HepG2 (cell line): ENCODE data around the gene WDR82. TPM values are rescaled to one million over a fixed set of nuclear protein-coding genes. Genes with fewer than 3 reads are reported as not detected.

ENCODE experiments used
- CBFB ChIP-seq: sonication (generic); formaldehyde crosslinking; IDR thresholded peaks from 2 replicates; pipeline ENCODE4 v1.4.0; 2020; ENCODE audit warnings: missing genetic modification reagents
- CENPT ChIP-seq: sonication (generic); formaldehyde crosslinking; IDR thresholded peaks from 2 replicates; pipeline ENCODE4 v1.8.0; 2022; ENCODE audit warnings: low read depth, mild to moderate bottlenecking, moderate library complexity, missing genetic modification reagents
- CHD4 ChIP-seq: fragments of 200-600 bp; sonication (generic); IDR thresholded peaks from 2 replicates; pipeline ENCODE4 v1.7.0; 2017; ENCODE audit warnings: mild to moderate bottlenecking, low read length, borderline replicate concordance
- ETV6 ChIP-seq: sonication (generic); formaldehyde crosslinking; conservative IDR thresholded peaks from 2 replicates; pipeline ENCODE4 v1.4.0; 2020; ENCODE audit warnings: missing genetic modification reagents
- HMG20A ChIP-seq: IDR thresholded peaks from 2 replicates; pipeline ENCODE4 v1.6.1; 2016; ENCODE audit warnings: borderline replicate concordance
- JUN ChIP-seq: sonication (generic); formaldehyde crosslinking; IDR thresholded peaks from 2 replicates; pipeline ENCODE4 v1.4.0; 2020; ENCODE audit warnings: mild to moderate bottlenecking, missing genetic modification reagents
- NCOA2 ChIP-seq: sonication (generic); formaldehyde crosslinking; IDR thresholded peaks from 2 replicates; pipeline ENCODE4 v1.8.0; 2022; ENCODE audit warnings: inconsistent platforms
- PCBP1 ChIP-seq: fragments of 200-400 bp; formaldehyde crosslinking; IDR thresholded peaks from 2 replicates; pipeline ENCODE4 v1.6.1; 2017; ENCODE audit warnings: mild to moderate bottlenecking, low read depth, low read length, borderline replicate concordance
- PCBP2 ChIP-seq: fragments of 200-400 bp; formaldehyde crosslinking; optimal IDR thresholded peaks from 2 replicates; pipeline ENCODE3; 2018; ENCODE audit warnings: low read length, low read depth; ENCODE audit not compliant: poor library complexity, severe bottlenecking
- PTBP1 ChIP-seq: fragments of 200-400 bp; formaldehyde crosslinking; IDR thresholded peaks from 2 replicates; pipeline ENCODE4 v1.6.1; 2018; ENCODE audit warnings: low read length, low read depth; ENCODE audit not compliant: poor library complexity, severe bottlenecking
- SALL1 ChIP-seq: sonication (generic); formaldehyde crosslinking; IDR thresholded peaks from 2 replicates; pipeline ENCODE4 v1.8.0; 2022; ENCODE audit warnings: mild to moderate bottlenecking, missing genetic modification reagents
- SMAD1 ChIP-seq: sonication (generic); formaldehyde crosslinking; IDR thresholded peaks from 2 replicates; pipeline ENCODE4 v1.4.0; 2020; ENCODE audit warnings: missing genetic modification reagents, low read depth, mild to moderate bottlenecking, borderline replicate concordance
- SOX6 ChIP-seq, 2 experiments: fragments of 450-650 bp in 1 of 2; sonication (generic) in 1 of 2; formaldehyde crosslinking in 1 of 2; IDR thresholded peaks; 2 replicates each; pipeline versions ENCODE4 v1.4.0 to v1.6.1; 2017 to 2020; ENCODE audit warnings: antibody characterized with exemption in 1 of 2, mild to moderate bottlenecking in 1 of 2, missing genetic modification reagents in 1 of 2
- SP5 ChIP-seq: IDR thresholded peaks from 2 replicates; pipeline ENCODE4 v1.6.1; 2016; ENCODE audit warnings: low read depth, borderline replicate concordance
- ZFP1 ChIP-seq: IDR thresholded peaks from 2 replicates; pipeline ENCODE4 v1.6.1; 2016
- ZNF264 ChIP-seq: sonication (generic); formaldehyde crosslinking; IDR thresholded peaks from 2 replicates; pipeline ENCODE4 v1.4.0; 2020; ENCODE audit warnings: missing genetic modification reagents
- ZNF343 ChIP-seq: sonication (generic); formaldehyde crosslinking; IDR thresholded peaks from 2 replicates; pipeline ENCODE4 v1.4.0; 2020; ENCODE audit warnings: mild to moderate bottlenecking, missing genetic modification reagents
- ZNF350 ChIP-seq: sonication (generic); formaldehyde crosslinking; IDR thresholded peaks from 2 replicates; pipeline ENCODE4 v1.4.0; 2020; ENCODE audit warnings: mild to moderate bottlenecking, low read depth, missing genetic modification reagents, borderline replicate concordance
- ZNF501 ChIP-seq: sonication (generic); formaldehyde crosslinking; IDR thresholded peaks from 2 replicates; pipeline ENCODE4 v1.5.1; 2020; ENCODE audit warnings: mild to moderate bottlenecking, moderate library complexity, missing genetic modification reagents
- ZNF510 ChIP-seq: sonication (generic); formaldehyde crosslinking; IDR thresholded peaks from 2 replicates; pipeline ENCODE4 v1.4.0; 2020; ENCODE audit warnings: low read depth, mild to moderate bottlenecking, missing genetic modification reagents
- ZNF614 ChIP-seq: IDR thresholded peaks from 2 replicates; pipeline ENCODE4 v1.6.1; 2018; ENCODE audit warnings: missing biosample characterization, missing genetic modification reagents, inconsistent platforms, borderline replicate concordance
- ZNF747 ChIP-seq: sonication (generic); formaldehyde crosslinking; IDR thresholded peaks from 2 replicates; pipeline ENCODE4 v1.8.1; 2023; ENCODE audit warnings: missing genetic modification reagents, mild to moderate bottlenecking, borderline replicate concordance
- ZNF75D ChIP-seq: sonication (generic); formaldehyde crosslinking; IDR thresholded peaks from 2 replicates; pipeline ENCODE4 v1.8.1; 2023; ENCODE audit warnings: missing genetic modification reagents, mild to moderate bottlenecking, borderline replicate concordance
- ZNF792 ChIP-seq: IDR thresholded peaks from 2 replicates; pipeline ENCODE4 v1.6.1; 2016
- polyA plus RNA-seq, 8 experiments: library from polyadenylated mRNA; depleted of rRNA in 3 of 8; stranded (reverse) in 7 of 8; unstranded in 1 of 8; fragments of >200 nt; fragmentation: Illumina TruSeq in 4 of 8; extraction: Trizol in 4 of 8; gene quantifications; 2 replicates each; pipeline versions ENCODE4 v1.2.1 to v1.2.3, GENCODE V29; 2011 to 2016; ENCODE audit warnings: low read depth in 4 of 8, missing spikeins in 1 of 8, mixed read lengths in 1 of 8; ENCODE audit not compliant: insufficient read depth in 1 of 8
- total RNA-seq, 5 experiments: library from RNA; depleted of rRNA; stranded (reverse); fragments of >200 nt; fragmentation: Illumina TruSeq; extraction: Trizol; gene quantifications; 2 replicates each; pipeline ENCODE4 v1.2.3, GENCODE V29; 2016; ENCODE audit warnings: low read depth in 1 of 5
- TF ChIP-seq, protein P1 (sequence below): sonication (generic); formaldehyde crosslinking; IDR thresholded peaks from 2 replicates; pipeline ENCODE4 v1.8.1; 2023; ENCODE audit warnings: missing genetic modification reagents, mild to moderate bottlenecking, borderline replicate concordance
- TF ChIP-seq, protein P2 (sequence below): IDR thresholded peaks from 2 replicates; pipeline ENCODE4 v1.6.1; 2016; ENCODE audit warnings: missing compliant biosample characterization, missing genetic modification reagents, borderline replicate concordance
- TF ChIP-seq, protein P3 (sequence below): sonication (generic); formaldehyde crosslinking; IDR thresholded peaks from 2 replicates; pipeline ENCODE4 v1.8.0; 2022; ENCODE audit warnings: missing genetic modification reagents, mild to moderate bottlenecking, inconsistent platforms, borderline replicate concordance
- TF ChIP-seq, protein P4 (sequence below): sonication (generic); formaldehyde crosslinking; IDR thresholded peaks from 2 replicates; pipeline ENCODE4 v1.8.1; 2023; ENCODE audit warnings: mild to moderate bottlenecking, missing genetic modification reagents, borderline replicate concordance

WDR82 gene
- total and polyA plus RNA-seq, 2 of the 13 experiments (the other 11 are each of a cell fraction or from before 2014, with no cell fraction given), result 39.1 to 59.5 TPM

DNA sequence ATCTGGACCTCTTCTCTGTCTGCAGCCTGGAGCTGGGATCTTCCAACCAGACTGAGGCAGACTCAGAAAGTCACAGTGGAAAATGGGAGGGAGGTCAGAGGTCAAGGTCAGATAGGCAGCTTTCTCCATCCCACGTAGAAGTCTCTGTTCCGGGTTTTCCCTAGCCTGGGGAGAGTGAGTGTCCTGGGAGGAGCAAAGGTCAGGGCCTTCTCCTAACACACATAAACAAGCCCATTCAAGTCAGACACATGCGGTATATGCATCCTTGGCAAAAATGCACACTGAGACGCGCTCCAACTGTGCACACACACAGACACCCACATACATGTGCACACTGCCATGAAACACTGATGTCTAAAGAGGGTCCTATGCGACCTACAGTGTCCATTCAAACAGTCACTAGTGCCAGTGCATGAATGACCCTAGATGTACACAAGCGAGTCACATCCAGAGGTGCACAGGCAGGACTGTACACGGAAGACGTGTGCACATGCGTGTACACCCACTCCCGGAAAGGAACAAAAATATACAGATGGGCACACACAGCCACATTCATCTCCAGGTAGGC, 40.2 kb downstream of the WDR82 start (continued):
- peak; percentile 80; the same call in 1 of the 2 replicates for TF ChIP-seq ZNF350 (CRISPR knock-in tag)
- TF ChIP-seq ZNF792, result no peak
- TF ChIP-seq CBFB (CRISPR knock-in tag), result peak; percentile 45; the same call in 1 of the 2 replicates
- no peak for TF ChIP-seq JUN (CRISPR knock-in tag)
- TF ChIP-seq ZFP1 (CRISPR knock-in tag), result 0 out of 2 replicates have a peak, but pooled peaks have one; percentile 40
- TF ChIP-seq NCOA2, result peak; percentile 62; the same call in 1 of the 2 replicates
- peak; percentile 69 for TF ChIP-seq SALL1 (CRISPR knock-in tag)
- TF ChIP-seq, protein P1, sequence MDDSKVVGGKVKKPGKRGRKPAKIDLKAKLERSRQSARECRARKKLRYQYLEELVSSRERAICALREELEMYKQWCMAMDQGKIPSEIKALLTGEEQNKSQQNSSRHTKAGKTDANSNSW (CRISPR knock-in tag), result no peak
- TF ChIP-seq, protein P2, sequence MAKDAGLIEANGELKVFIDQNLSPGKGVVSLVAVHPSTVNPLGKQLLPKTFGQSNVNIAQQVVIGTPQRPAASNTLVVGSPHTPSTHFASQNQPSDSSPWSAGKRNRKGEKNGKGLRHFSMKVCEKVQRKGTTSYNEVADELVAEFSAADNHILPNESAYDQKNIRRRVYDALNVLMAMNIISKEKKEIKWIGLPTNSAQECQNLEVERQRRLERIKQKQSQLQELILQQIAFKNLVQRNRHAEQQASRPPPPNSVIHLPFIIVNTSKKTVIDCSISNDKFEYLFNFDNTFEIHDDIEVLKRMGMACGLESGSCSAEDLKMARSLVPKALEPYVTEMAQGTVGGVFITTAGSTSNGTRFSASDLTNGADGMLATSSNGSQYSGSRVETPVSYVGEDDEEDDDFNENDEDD (CRISPR knock-in tag), result no peak
- TF ChIP-seq SOX6 (IDR thresholded peaks at IDR 0.05), result no peak
- peak; percentile 35 for TF ChIP-seq SOX6 (CRISPR knock-in tag; IDR thresholded peaks at IDR 0.05)
- TF ChIP-seq ETV6, result no peak
- TF ChIP-seq HMG20A, result 0 out of 2 replicates have a peak, but pooled peaks have one; percentile 31
- TF ChIP-seq, protein P3, sequence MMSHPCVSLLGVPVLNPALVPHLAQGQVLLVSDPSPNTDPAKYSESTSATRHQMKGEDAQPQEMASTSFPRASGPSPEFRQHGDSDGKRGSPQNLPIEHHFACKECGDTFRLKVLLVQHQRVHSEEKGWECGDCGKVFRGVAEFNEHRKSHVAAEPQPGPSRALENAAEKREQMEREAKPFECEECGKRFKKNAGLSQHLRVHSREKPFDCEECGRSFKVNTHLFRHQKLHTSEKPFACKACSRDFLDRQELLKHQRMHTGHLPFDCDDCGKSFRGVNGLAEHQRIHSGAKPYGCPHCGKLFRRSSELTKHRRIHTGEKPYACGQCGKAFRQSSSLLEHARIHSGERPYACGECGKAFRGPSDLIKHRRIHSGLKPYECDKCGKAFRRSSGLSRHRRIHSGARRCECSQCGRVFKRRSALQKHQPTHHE (CRISPR knock-in tag), result no peak
- no peak for TF ChIP-seq PCBP2
- TF ChIP-seq PCBP1, result no peak
- no peak for TF ChIP-seq ZNF501
- TF ChIP-seq, protein P4, sequence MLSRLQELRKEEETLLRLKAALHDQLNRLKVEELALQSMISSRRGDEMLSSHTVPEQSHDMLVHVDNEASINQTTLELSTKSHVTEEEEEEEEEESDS (CRISPR knock-in tag), result peak; percentile 46; the same call in 1 of the 2 replicates
- TF ChIP-seq ZNF747 (CRISPR knock-in tag), result no peak; the same call in 1 of the 2 replicates
- TF ChIP-seq CHD4, result no peak; the same call in 1 of the 2 replicates
- no peak; the same call in 1 of the 2 replicates for TF ChIP-seq SMAD1
- TF ChIP-seq ZNF614, result peak; percentile 63; the same call in 1 of the 2 replicates
- TF ChIP-seq SP5 (CRISPR knock-in tag), result no peak
- TF ChIP-seq CENPT, result 0 out of 2 replicates have a peak, but pooled peaks have one; percentile 22
- no peak for TF ChIP-seq ZNF75D
- 0 out of 2 replicates have a peak, but pooled peaks have one; percentile 2 for TF ChIP-seq ZNF343 (CRISPR knock-in tag)
- TF ChIP-seq ZNF264 (CRISPR knock-in tag), result peak; percentile 47; the same call in 1 of the 2 replicates
- no peak for TF ChIP-seq ZNF510
- TF ChIP-seq PTBP1, result no peak
